ENCODE results near the gene ZMIZ2. TPM values are rescaled to one million over a fixed set of nuclear protein-coding genes. Genes with fewer than 3 reads are reported as not detected.
A peak's percentile ranks its signal among the peaks of the same experiment; 100 is the strongest.

The ZMIZ2 gene
- total and polyA plus RNA-seq, 7 donors = 11.7 to 32.9 (median 25.0) TPM

GRCh38 chr7:44740055-44740454 is 8.6 kb upstream of the ZMIZ2 start:
- DNase-seq (no peak), ATAC-seq (no peak)
- Histone ChIP-seq H3K27me3 (ENCODE audit: insufficient read depth in 3 of 3, low read length in 2 of 3) (no peaks in the 10 kb centered on the region), H3K36me3 (ENCODE audit: insufficient read depth in 1 of 2, low read depth in 1 of 2) (no peaks in the 10 kb centered on the region), H3K27ac (no peak overlapping the region), H3K4me1 (no peaks in the 10 kb centered on the region), H3K9me3 (no peaks in the 10 kb centered on the region), H3K4me3 (no peak overlapping the region)
- TF ChIP-seq CTCF (IDR thresholded peaks at IDR 0.05) = no peak
- intact Hi-C loops (cut with DNase I) = no loop called here
- 70 to 78% (median 77%) methylated on average over 2 of the region's 2 CpGs for WGBS, 3 donors

GRCh38 chr7:44743750-44744149 is 4.9 kb upstream of the ZMIZ2 start:
- DNase-seq (no peak), ATAC-seq (no peak)
- TF ChIP-seq CTCF (IDR thresholded peaks at IDR 0.05) = no peak
- Histone ChIP-seq H3K27me3 (ENCODE audit: insufficient read depth in 3 of 3, low read length in 2 of 3) (no peaks in the 10 kb centered on the region), H3K9me3 (no peaks in the 10 kb centered on the region), H3K4me1 (no peaks in the 10 kb centered on the region), H3K27ac (no peak overlapping the region), H3K36me3 (ENCODE audit: insufficient read depth in 1 of 2, low read depth in 1 of 2) (no peaks in the 10 kb centered on the region), H3K4me3 (no peak overlapping the region)
- intact Hi-C loops (cut with DNase I) = no loop called here
- 37 to 62% (median 50%) methylated on average over 1 of the region's 1 CpG for WGBS, 3 donors

- peak overlapping the region; percentile 99 for H3K27ac ChIP-seq
- peaks cover 0 to 5% of the 10 kb centered on the region in 2 donors for H3K36me3 ChIP-seq (ENCODE audit: insufficient read depth in 1 of 2, low read depth in 1 of 2)
- ATAC-seq = no peak
- no peaks in the 10 kb centered on the region for H3K9me3 ChIP-seq
- WGBS, 3 donors = 1 to 2% (median 1%) methylated on average over 40 to 60 of the region's 60 CpGs
- H3K4me1 ChIP-seq = peaks cover 15% of the 10 kb centered on the region
- H3K4me3 ChIP-seq = peak overlapping the region; percentile 91
- intact Hi-C loops (cut with DNase I) = loop anchor here in 1 of 2 donors (5.0 kb wide), 2 partner anchors 42 to 142 kb away; partner anchors contain the start of gene OGDH
- peak in 1 of 2 donors; percentile 69 for DNase-seq
- TF ChIP-seq CTCF (IDR thresholded peaks at IDR 0.05) = no peak
- H3K27me3 ChIP-seq (ENCODE audit: insufficient read depth in 3 of 3, low read length in 2 of 3) = no peaks in the 10 kb centered on the region
These were observed 493 bp downstream of the ZMIZ2 start for GRCh38 chr7:44748948-44749731.

GRCh38 chr7:44749992-44750391 is 1.3 kb downstream of the ZMIZ2 start:
- Histone ChIP-seq H3K27ac (no peak overlapping the region), H3K9me3 (no peaks in the 10 kb centered on the region), H3K4me3 (peak overlapping the region; percentile 91), H3K36me3 (ENCODE audit: insufficient read depth in 1 of 2, low read depth in 1 of 2) (peaks cover 0 to 5% of the 10 kb centered on the region in 2 donors), H3K4me1 (peaks cover 17% of the 10 kb centered on the region), H3K27me3 (ENCODE audit: insufficient read depth in 3 of 3, low read length in 2 of 3) (no peaks in the 10 kb centered on the region)
- WGBS, 3 donors = 65 to 81% (median 69%) methylated on average over 2 of the region's 2 CpGs
- DNase-seq = no peak
- intact Hi-C loops (cut with DNase I) = loop anchor here (5.0 to 10.0 kb wide), 4 partner anchors 42 to 155 kb away; partner anchors contain the start of gene OGDH (in 1 of the 2)
- ATAC-seq = no peak
- TF ChIP-seq CTCF (IDR thresholded peaks at IDR 0.05) = no peak
